ENCODE data around the gene POC1A.
A peak's percentile ranks its signal among the peaks of the same experiment; 100 is the strongest.

DNA sequence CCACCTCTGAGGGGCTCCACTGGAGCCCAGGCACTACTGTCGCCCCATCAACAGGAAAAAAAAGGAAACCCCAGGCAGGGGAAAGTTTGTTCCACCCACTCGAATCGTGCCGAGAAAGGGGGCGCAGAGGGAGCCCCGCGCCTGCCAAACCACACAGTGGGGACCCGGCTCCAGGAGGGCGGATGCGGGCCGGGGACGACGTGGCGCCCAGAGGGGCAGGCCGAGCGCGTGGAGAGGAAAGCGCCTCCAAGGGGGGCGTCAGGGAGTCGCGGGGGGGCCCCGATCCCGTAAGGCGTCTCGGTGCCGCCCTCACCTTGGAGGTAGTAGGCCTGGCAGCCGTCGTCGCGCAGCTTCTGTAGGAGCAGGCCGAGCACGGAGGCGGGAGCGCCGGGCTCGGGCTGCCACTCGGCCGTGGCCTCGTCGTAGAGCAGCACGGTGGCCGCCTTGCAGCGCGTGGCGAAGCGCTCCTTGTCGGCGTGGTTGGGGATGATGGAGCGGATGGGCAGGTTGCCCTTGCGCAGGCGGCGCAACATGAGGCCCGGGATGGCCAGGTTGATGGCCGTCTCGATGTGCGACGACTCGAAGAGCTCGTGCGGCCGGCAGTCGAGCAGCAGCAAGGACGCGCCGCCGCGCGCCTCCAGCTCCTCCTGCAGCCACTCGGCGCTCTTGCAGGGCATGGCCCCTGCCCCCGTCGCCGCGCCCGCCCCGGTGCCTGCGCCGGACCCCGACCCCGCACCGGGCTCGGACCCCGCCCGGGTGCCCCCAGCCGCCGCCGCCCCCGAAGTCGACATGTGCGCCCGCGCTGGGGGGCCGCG lies 98.5 kb downstream of the POC1A start:
- peak; percentile 67 for TF ChIP-seq POLR2AphosphoS5 (IDR thresholded peaks at IDR 0.05; ENCODE audit: insufficient read depth, low read depth, low read length)
- TF ChIP-seq EZH2 (IDR thresholded peaks at IDR 0.05; ENCODE audit: borderline replicate concordance, low read depth, low read length, severe bottlenecking): no peak
- peak; percentile 19 to 45 for TF ChIP-seq CTCF (IDR thresholded peaks at IDR 0.05; ENCODE audit: extremely low read depth in 1 of 2, insufficient read depth in 1 of 2, low read depth in 1 of 2, low read length in 2 of 2)
- TF ChIP-seq MAX (IDR thresholded peaks at IDR 0.05; ENCODE audit: insufficient read depth, insufficient read length): peak; percentile 9
- TF ChIP-seq MYC (IDR thresholded peaks at IDR 0.05; ENCODE audit: low read depth, low read length): no peak
- TF ChIP-seq POLR2A (IDR thresholded peaks at IDR 0.05; ENCODE audit: low read depth, low read length): peak; percentile 19
- TF ChIP-seq GATA2 (IDR thresholded peaks at IDR 0.05; ENCODE audit: insufficient read depth, insufficient read length, low read depth, low read length): no peak
- TF ChIP-seq JUN (IDR thresholded peaks at IDR 0.05; ENCODE audit: borderline replicate concordance, insufficient read depth, insufficient read length, low read depth): no peak

Data from endothelial cell of umbilical vein (primary cell).